Aorta (tissue), 4 donors: ENCODE results near the gene RASA4. TPM values are rescaled to one million over a fixed set of nuclear protein-coding genes. Genes with fewer than 3 reads are reported as not detected.

ENCODE experiments used
- polyA plus RNA-seq, 2 donors: library from polyadenylated mRNA; stranded (reverse); fragments of 200-250 nt; gene quantifications; one replicate each; pipeline ENCODE4 v1.2.3, GENCODE V29; 2013
- total RNA-seq, 2 donors: library from RNA; stranded (reverse); fragmentation: NEBNext Ultra II Directional; extraction: Animal tissue kit (Norgen Biotek cat#: 25700); gene quantifications; one replicate each; pipeline ENCODE4 v1.2.1, GENCODE V29; 2021
- donor health status: healthy with polysubstance abuse.
- donor health status: Bipolar disorder and iron deficiency.
- donor health status: DM: no; HTN: no; CAD: no.
- donor health status: DM: yes; HTN: yes; CAD: no.

Gene RASA4
- total and polyA plus RNA-seq, 4 donors, result 19.2 to 354 (median 97.3) TPM

Other genes starting within 250 kb of the RASA4 start
- 10 to 100 TPM; 19.0 to 26.0 TPM for gene PRKRIP1, start 220.4 kb downstream of the RASA4 start, total RNA-seq
- 10 to 100 TPM; 14.9 to 66.5 TPM for gene PRKRIP1, start 220.4 kb downstream of the RASA4 start, polyA plus RNA-seq
- gene ORAI2, start 183.2 kb downstream of the RASA4 start, total RNA-seq, result 10 to 100 TPM; 17.8 to 25.5 TPM
- gene ORAI2, start 183.2 kb downstream of the RASA4 start, polyA plus RNA-seq, result 1 to 10 TPM; 3.1 to 7.4 TPM
- gene ALKBH4, start 151.9 kb downstream of the RASA4 start, total RNA-seq, result 1 to 10 TPM; 6.1 to 8.7 TPM
- gene ALKBH4, start 151.9 kb downstream of the RASA4 start, polyA plus RNA-seq, result 10 to 100 TPM in 1 of 2 donors, 1 to 10 TPM in 1; 9.1 to 10.2 TPM
- 1 to 10 TPM; 8.6 to 9.4 TPM for gene LRWD1, start 151.8 kb downstream of the RASA4 start, total RNA-seq
- gene LRWD1, start 151.8 kb downstream of the RASA4 start, polyA plus RNA-seq, result 10 to 100 TPM; 13.4 to 16.5 TPM
- gene POLR2J, start 137.8 kb downstream of the RASA4 start, total RNA-seq, result 10 to 100 TPM; 29.6 to 35.9 TPM
- 10 to 100 TPM; 90.0 to 92.9 TPM for gene POLR2J, start 137.8 kb downstream of the RASA4 start, polyA plus RNA-seq
- 10 to 100 TPM; 44.1 to 81.9 TPM for gene RASA4B, start 99.0 kb downstream of the RASA4 start, total RNA-seq
- gene RASA4B, start 99.0 kb downstream of the RASA4 start, polyA plus RNA-seq, result 10 to 100 TPM; 14.4 to 50.9 TPM
- gene UPK3BL2, start 73.1 kb downstream of the RASA4 start, total RNA-seq, result 10 to 100 TPM; 19.5 to 41.7 TPM
- 10 to 100 TPM in 1 of 2 donors, 1 to 10 TPM in 1; 4.0 to 27.5 TPM for gene UPK3BL2, start 73.1 kb downstream of the RASA4 start, polyA plus RNA-seq
- gene SPDYE2, start 65.5 kb downstream of the RASA4 start, total RNA-seq, result not detected
- gene SPDYE2, start 65.5 kb downstream of the RASA4 start, polyA plus RNA-seq, result not detected
- 10 to 100 TPM; 27.5 to 69.9 TPM for gene POLR2J3, start 44.2 kb downstream of the RASA4 start, total RNA-seq
- 10 to 100 TPM; 35.4 to 64.7 TPM for gene POLR2J3, start 44.2 kb downstream of the RASA4 start, polyA plus RNA-seq
- 10 to 100 TPM in 1 of 2 donors, 1 to 10 TPM in 1; 7.5 to 28.4 TPM for gene UPK3BL1, start 26.0 kb upstream of the RASA4 start, total RNA-seq
- 100 to 1,000 TPM in 1 of 2 donors, 10 to 100 TPM in 1; 21.0 to 142 TPM for gene UPK3BL1, start 26.0 kb upstream of the RASA4 start, polyA plus RNA-seq
- not detected for gene SPDYE2B, start 33.6 kb upstream of the RASA4 start, total RNA-seq
- not detected for gene SPDYE2B, start 33.6 kb upstream of the RASA4 start, polyA plus RNA-seq
- 10 to 100 TPM in 1 of 2 donors, 1 to 10 TPM in 1; 10.0 to 22.1 TPM for gene POLR2J2, start 54.9 kb upstream of the RASA4 start, total RNA-seq
- 1 to 10 TPM in 1 of 2 donors, not detected in 1; 4.4 TPM for gene POLR2J2, start 54.9 kb upstream of the RASA4 start, polyA plus RNA-seq
- 10 to 100 TPM in 1 of 2 donors, 1 to 10 TPM in 1; 6.5 to 12.6 TPM for gene FAM185A, start 132.2 kb upstream of the RASA4 start, total RNA-seq
- gene FAM185A, start 132.2 kb upstream of the RASA4 start, polyA plus RNA-seq, result 1 to 10 TPM; 3.6 to 6.1 TPM